Measurements from ENCODE around the gene C16orf90.
A peak's percentile ranks its signal among the peaks of the same experiment; 100 is the strongest.

The C16orf90 gene

GRCh38 chr16:3444032-3444388 lies 51.3 kb downstream of the C16orf90 start:
- DNase-seq (ENCODE audit: low read depth, low spot score), result peak; percentile 42

More at GRCh38 chr16:3444032-3444388, 51.3 kb downstream of the C16orf90 start:
- peak overlapping the region; percentile 95 for H3K9ac ChIP-seq (ENCODE audit: insufficient read length, low read depth)
- H3K4me1 ChIP-seq (ENCODE audit: insufficient read depth, insufficient read length), result peaks cover 3% of the 10 kb centered on the region
- H3K27me3 ChIP-seq (ENCODE audit: insufficient read depth, insufficient read length), result no peaks in the 10 kb centered on the region
- TF ChIP-seq SUZ12 (IDR thresholded peaks at IDR 0.05; ENCODE audit: extremely low read depth, insufficient read depth, insufficient read length) (no peak), ZNF274 (IDR thresholded peaks at IDR 0.05; ENCODE audit: low read depth, low read length) (no peak)
- H3K4me3 ChIP-seq (ENCODE audit: insufficient read length, low read depth), result peak overlapping the region; percentile 93
- peaks cover 4% of the 10 kb centered on the region; the same call in 1 of the 2 replicates for H3K9me3 ChIP-seq (ENCODE audit: insufficient read depth, low read length)
- H3K36me3 ChIP-seq (ENCODE audit: insufficient read depth, insufficient read length, low read length), result peaks cover 70% of the 10 kb centered on the region

All from NT2/D1 (cell line).